Ishikawa (cell line): ENCODE measurements around the gene ZFP3.

Source experiments
- EGR1 ChIP-seq: IDR thresholded peaks from 2 replicates; pipeline ENCODE4 v1.6.1; 2012
- EP300 ChIP-seq: IDR thresholded peaks from 2 replicates; pipeline ENCODE4 v1.6.1; 2012; ENCODE audit warnings: borderline replicate concordance
- FOXM1 ChIP-seq: IDR thresholded peaks from 2 replicates; pipeline ENCODE4 v1.6.1; 2012; ENCODE audit warnings: low read depth, borderline replicate concordance
- NFIC ChIP-seq: IDR thresholded peaks from 2 replicates; pipeline ENCODE4 v1.6.1; 2012
- TEAD4 ChIP-seq: IDR thresholded peaks from 2 replicates; pipeline ENCODE4 v1.6.1; 2012
- ZBTB7A ChIP-seq: IDR thresholded peaks from 2 replicates; pipeline ENCODE4 v1.6.1; 2012; ENCODE audit warnings: low read depth

ZFP3 gene

GRCh38 chr17:5138616-5139457 is 60.6 kb downstream of the ZFP3 start:
- TF ChIP-seq ZBTB7A (no peak), FOXM1 (no peak), EGR1 (no peak), EP300 (no peak), TEAD4 (no peak)

- no peak for TF ChIP-seq NFIC
Observed at GRCh38 chr17:5139458-5139732, 61.1 kb downstream of the ZFP3 start.
